Endothelial cell (in vitro differentiated cells): ENCODE results near the gene NPIPB2. TPM values are rescaled to one million over a fixed set of nuclear protein-coding genes. Genes with fewer than 3 reads are reported as not detected.
"Not testable (repeated sequence)": the region's sequence is repeated elsewhere in the genome, so short reads cannot be mapped to it uniquely, and the experiment has no call there.

Experiments used
- DNase-seq: peaks from one replicate; pipeline ENCODE4 v3.0.0; 2021; ENCODE audit warnings: low spot score
- H3K27ac Mint-ChIP-seq: one replicate; pipeline ENCODE4 v1.8.0; 2021; ENCODE audit warnings: mixed read lengths, inconsistent platforms; ENCODE audit not compliant: unreplicated experiment
- H3K27me3 Mint-ChIP-seq: one replicate; pipeline ENCODE4 v1.8.0; 2021; ENCODE audit warnings: mild to moderate bottlenecking, moderate library complexity, mixed read lengths, inconsistent platforms; ENCODE audit not compliant: unreplicated experiment
- H3K36me3 Mint-ChIP-seq: one replicate; pipeline ENCODE4 v1.8.0; 2021; ENCODE audit warnings: mild to moderate bottlenecking, low read depth, mixed read lengths, inconsistent platforms; ENCODE audit not compliant: unreplicated experiment
- H3K4me1 Mint-ChIP-seq: one replicate; pipeline ENCODE4 v1.8.0; 2021; ENCODE audit warnings: mild to moderate bottlenecking, mixed read lengths, inconsistent platforms; ENCODE audit not compliant: unreplicated experiment
- H3K4me3 Mint-ChIP-seq: one replicate; pipeline ENCODE4 v1.8.0; 2021; ENCODE audit warnings: mild to moderate bottlenecking, mixed read lengths, inconsistent platforms; ENCODE audit not compliant: unreplicated experiment
- H3K9me3 Mint-ChIP-seq: one replicate; pipeline ENCODE4 v1.8.0; 2021; ENCODE audit warnings: mixed read lengths, inconsistent platforms; ENCODE audit not compliant: unreplicated experiment
- CTCF ChIP-seq: fragments of 200-600 bp; sonication (generic); IDR thresholded peaks from one replicate; pipeline ENCODE4 v1.5.0; 2021; ENCODE audit warnings: antibody characterized with exemption; ENCODE audit not compliant: unreplicated experiment
- total RNA-seq: library from RNA; stranded (reverse); fragmentation: NEBNext Ultra II Directional; extraction: Animal tissue kit (Norgen Biotek cat#: 25700); gene quantifications from one replicate; pipeline ENCODE4 v1.2.1, GENCODE V29; 2021; ENCODE audit not compliant: unreplicated experiment

NPIPB2 gene
- total RNA-seq, 1 donor from 2014 or later, result 4.4 TPM

DNA sequence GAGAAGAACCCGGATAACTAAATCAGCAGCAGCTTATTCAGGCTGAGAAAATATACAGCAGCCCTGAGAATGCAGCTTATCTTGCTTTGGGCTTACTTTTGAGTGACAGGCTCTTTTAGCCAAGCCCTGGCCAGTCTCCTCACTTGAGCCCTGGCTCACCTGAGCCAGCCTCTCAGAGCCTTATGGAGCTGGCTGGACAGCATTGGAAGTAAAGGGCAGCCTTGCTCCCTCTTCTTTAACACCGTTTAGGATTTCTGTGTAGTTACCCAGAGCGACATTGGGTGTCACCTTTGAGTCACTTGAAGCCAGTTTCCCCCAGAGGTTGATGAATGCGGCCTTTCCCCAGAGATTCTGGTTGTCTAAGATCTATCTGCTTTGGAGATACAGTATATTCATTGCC, 7.7 kb upstream of the NPIPB2 start:
- Mint-ChIP-seq H3K4me3 (no peak overlapping the region), H3K27ac (no peak overlapping the region)

DNA sequence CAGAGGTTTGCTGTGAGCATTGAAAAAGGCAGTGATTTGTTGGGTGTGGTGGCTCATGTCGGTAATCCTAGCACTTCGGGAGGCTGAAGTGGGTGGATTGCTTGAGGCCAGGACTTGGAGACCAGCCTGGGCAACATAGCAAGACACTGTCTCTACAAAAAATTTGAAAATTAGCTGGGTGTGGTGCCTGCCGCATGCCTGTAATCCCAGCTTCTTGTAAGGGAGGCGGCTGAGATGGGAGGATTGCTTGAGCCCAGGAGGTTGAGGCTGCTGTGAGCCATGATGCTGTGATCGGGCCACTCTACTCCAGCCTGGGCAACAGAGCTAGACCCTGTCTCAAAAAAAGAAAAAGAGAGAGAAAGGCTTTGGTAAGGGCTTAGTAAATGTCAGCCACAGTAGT, 7.0 kb upstream of the NPIPB2 start:
- no peak for TF ChIP-seq CTCF
- no peak overlapping the region for H3K27ac Mint-ChIP-seq
- H3K27me3 Mint-ChIP-seq, result no peaks in the 10 kb centered on the region
- H3K9me3 Mint-ChIP-seq, result no peaks in the 10 kb centered on the region
- no peak overlapping the region for H3K4me3 Mint-ChIP-seq
- H3K36me3 Mint-ChIP-seq, result no peaks in the 10 kb centered on the region
- H3K4me1 Mint-ChIP-seq, result no peaks in the 10 kb centered on the region
- DNase-seq, result no peak

More for the DNA sequence above, 7.7 kb upstream of the NPIPB2 start:
- Mint-ChIP-seq H3K4me1 (no peaks in the 10 kb centered on the region), H3K9me3 (no peaks in the 10 kb centered on the region), H3K27me3 (no peaks in the 10 kb centered on the region), H3K36me3 (no peaks in the 10 kb centered on the region)
- DNase-seq, result peak; percentile 40
- TF ChIP-seq CTCF, result no peak

DNA sequence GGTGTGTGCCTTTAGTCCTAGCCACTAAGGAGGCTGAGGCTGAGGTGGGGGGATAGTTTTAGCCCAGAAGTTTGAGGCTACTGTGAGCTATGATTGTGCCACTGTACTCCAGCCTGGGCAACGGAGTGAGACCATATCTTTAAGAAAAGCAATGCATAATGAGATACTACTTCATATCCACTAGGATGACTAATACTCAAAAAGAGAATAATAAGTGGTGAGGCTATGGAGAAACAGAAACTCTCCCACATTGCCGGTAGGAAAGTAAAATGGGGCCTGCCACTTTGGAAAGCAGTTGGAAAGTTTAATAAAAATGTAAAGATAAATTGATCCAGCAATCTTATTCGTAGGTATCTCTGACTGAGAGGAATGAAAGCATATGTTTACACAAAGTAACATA, 4.6 kb upstream of the NPIPB2 start:
- Mint-ChIP-seq H3K27me3 (no peaks in the 10 kb centered on the region), H3K36me3 (no peaks in the 10 kb centered on the region), H3K4me1 (no peaks in the 10 kb centered on the region), H3K9me3 (no peaks in the 10 kb centered on the region), H3K4me3 (no peak overlapping the region), H3K27ac (no peak overlapping the region)
- no peak for TF ChIP-seq CTCF
- no peak for DNase-seq

- DNase-seq, H3K9me3 Mint-ChIP-seq, H3K27me3 Mint-ChIP-seq, H3K36me3 Mint-ChIP-seq, H3K4me3 Mint-ChIP-seq, H3K27ac Mint-ChIP-seq, H3K4me1 Mint-ChIP-seq: not testable (repeated sequence)
These were observed 14.5 kb downstream of the NPIPB2 start for GRCh38 chr16:11927350-11927749.

- not testable (repeated sequence) for H3K9me3 Mint-ChIP-seq, H3K27me3 Mint-ChIP-seq, DNase-seq, H3K4me1 Mint-ChIP-seq, H3K27ac Mint-ChIP-seq, H3K4me3 Mint-ChIP-seq, H3K36me3 Mint-ChIP-seq
These were observed 17.8 kb downstream of the NPIPB2 start for GRCh38 chr16:11924046-11924445.

GRCh38 chr16:11916524-11917285, 25.1 kb downstream of the NPIPB2 start:
- TF ChIP-seq CTCF, result no peak
- Mint-ChIP-seq H3K27ac (peak overlapping the region; percentile 70), H3K4me3 (peak overlapping the region; percentile 91), H3K36me3 (peaks cover 6% of the 10 kb centered on the region), H3K9me3 (no peaks in the 10 kb centered on the region), H3K4me1 (peaks cover 21% of the 10 kb centered on the region), H3K27me3 (peaks cover 8% of the 10 kb centered on the region)
- DNase-seq, result no peak
